ENCODE measurements around the gene TOX3. TPM values are rescaled to one million over a fixed set of nuclear protein-coding genes. Genes with fewer than 3 reads are reported as not detected.
A peak's percentile ranks its signal among the peaks of the same experiment; 100 is the strongest.

The TOX3 gene
- total and polyA plus RNA-seq, 2 of the 13 experiments (the other 11 are each of a cell fraction or from before 2014, with no cell fraction given), result 14.5 to 98.6 TPM

- no peak for TF ChIP-seq RELA (CRISPR knock-in tag; IDR thresholded peaks at IDR 0.05)
- no peak for TF ChIP-seq ZNF333 (CRISPR knock-in tag; IDR thresholded peaks at IDR 0.05; ENCODE audit: borderline replicate concordance)
- TF ChIP-seq NCOA2 (CRISPR knock-in tag; IDR thresholded peaks at IDR 0.05), result peak; percentile 81
- TF ChIP-seq TCF7 (IDR thresholded peaks at IDR 0.05; ENCODE audit: low read depth), result peak; percentile 63
- TF ChIP-seq BCL6 (CRISPR knock-in tag; IDR thresholded peaks at IDR 0.05), result peak; percentile 37
- TF ChIP-seq, protein P1, sequence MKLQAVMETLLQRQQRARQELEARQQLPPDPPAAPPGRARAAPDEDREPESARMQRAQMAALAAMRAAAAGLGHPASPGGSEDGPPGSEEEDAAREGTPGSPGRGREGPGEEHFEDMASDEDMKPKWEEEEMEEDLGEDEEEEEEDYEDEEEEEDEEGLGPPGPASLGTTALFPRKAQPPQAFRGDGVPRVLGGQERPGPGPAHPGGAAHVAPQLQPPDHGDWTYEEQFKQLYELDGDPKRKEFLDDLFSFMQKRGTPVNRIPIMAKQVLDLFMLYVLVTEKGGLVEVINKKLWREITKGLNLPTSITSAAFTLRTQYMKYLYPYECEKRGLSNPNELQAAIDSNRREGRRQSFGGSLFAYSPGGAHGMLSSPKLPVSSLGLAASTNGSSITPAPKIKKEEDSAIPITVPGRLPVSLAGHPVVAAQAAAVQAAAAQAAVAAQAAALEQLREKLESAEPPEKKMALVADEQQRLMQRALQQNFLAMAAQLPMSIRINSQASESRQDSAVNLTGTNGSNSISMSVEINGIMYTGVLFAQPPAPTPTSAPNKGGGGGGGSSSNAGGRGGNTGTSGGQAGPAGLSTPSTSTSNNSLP (IDR thresholded peaks at IDR 0.05; ENCODE audit: low read depth, low read length), result peak; percentile 64; the same call in 1 of the 2 replicates
- TF ChIP-seq SP5 (CRISPR knock-in tag; IDR thresholded peaks at IDR 0.05; ENCODE audit: borderline replicate concordance, low read depth), result peak; percentile 96
- TF ChIP-seq, protein P2, sequence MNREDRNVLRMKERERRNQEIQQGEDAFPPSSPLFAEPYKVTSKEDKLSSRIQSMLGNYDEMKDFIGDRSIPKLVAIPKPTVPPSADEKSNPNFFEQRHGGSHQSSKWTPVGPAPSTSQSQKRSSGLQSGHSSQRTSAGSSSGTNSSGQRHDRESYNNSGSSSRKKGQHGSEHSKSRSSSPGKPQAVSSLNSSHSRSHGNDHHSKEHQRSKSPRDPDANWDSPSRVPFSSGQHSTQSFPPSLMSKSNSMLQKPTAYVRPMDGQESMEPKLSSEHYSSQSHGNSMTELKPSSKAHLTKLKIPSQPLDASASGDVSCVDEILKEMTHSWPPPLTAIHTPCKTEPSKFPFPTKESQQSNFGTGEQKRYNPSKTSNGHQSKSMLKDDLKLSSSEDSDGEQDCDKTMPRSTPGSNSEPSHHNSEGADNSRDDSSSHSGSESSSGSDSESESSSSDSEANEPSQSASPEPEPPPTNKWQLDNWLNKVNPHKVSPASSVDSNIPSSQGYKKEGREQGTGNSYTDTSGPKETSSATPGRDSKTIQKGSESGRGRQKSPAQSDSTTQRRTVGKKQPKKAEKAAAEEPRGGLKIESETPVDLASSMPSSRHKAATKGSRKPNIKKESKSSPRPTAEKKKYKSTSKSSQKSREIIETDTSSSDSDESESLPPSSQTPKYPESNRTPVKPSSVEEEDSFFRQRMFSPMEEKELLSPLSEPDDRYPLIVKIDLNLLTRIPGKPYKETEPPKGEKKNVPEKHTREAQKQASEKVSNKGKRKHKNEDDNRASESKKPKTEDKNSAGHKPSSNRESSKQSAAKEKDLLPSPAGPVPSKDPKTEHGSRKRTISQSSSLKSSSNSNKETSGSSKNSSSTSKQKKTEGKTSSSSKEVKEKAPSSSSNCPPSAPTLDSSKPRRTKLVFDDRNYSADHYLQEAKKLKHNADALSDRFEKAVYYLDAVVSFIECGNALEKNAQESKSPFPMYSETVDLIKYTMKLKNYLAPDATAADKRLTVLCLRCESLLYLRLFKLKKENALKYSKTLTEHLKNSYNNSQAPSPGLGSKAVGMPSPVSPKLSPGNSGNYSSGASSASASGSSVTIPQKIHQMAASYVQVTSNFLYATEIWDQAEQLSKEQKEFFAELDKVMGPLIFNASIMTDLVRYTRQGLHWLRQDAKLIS (CRISPR knock-in tag; IDR thresholded peaks at IDR 0.05), result no peak
- TF ChIP-seq, protein P3, sequence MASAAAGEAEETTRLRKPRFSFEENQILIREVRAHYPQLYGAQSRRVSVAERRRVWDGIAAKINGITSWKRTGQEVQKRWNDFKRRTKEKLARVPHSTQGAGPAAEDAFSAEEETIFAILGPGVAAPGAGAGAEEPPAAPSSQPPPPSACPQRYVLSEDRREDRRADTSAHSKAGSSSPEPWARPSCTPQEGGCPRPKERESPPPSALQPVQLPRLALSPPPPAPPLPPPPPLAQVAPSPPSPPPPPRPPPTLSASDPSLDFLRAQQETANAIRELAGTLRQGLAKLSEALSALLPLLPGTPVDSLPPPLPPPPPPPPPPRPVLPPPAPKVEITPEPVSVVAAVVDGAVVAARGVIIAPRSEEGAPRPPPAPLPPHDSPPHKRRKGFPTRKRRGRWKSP (CRISPR knock-in tag; IDR thresholded peaks at IDR 0.05), result no peak
- peak; percentile 34; the same call in 1 of the 2 replicates for TF ChIP-seq MBD4 (IDR thresholded peaks at IDR 0.05; ENCODE audit: borderline replicate concordance, low read length)
- no peak for TF ChIP-seq POLR2AphosphoS5 (IDR thresholded peaks at IDR 0.05; ENCODE audit: low read depth, low read length)
- no peak; the same call in 1 of the 2 replicates for TF ChIP-seq ZBTB21 (CRISPR knock-in tag; IDR thresholded peaks at IDR 0.05)
- TF ChIP-seq ZNF614 (CRISPR knock-in tag; IDR thresholded peaks at IDR 0.05; ENCODE audit: borderline replicate concordance), result no peak
- no peak for TF ChIP-seq POLR2A (IDR thresholded peaks at IDR 0.05; ENCODE audit: insufficient read depth in 1 of 2, low read depth in 2 of 2, low read length in 2 of 2)
- TF ChIP-seq HDAC1 (CRISPR knock-in tag; IDR thresholded peaks at IDR 0.05), result no peak
- TF ChIP-seq ARID4A (CRISPR knock-in tag; IDR thresholded peaks at IDR 0.05; ENCODE audit: borderline replicate concordance), result no peak
- peak; percentile 36 for TF ChIP-seq HNRNPK (IDR thresholded peaks at IDR 0.05; ENCODE audit: low read depth, low read length, poor library complexity, severe bottlenecking)
- TF ChIP-seq ZMYM4 (CRISPR knock-in tag; IDR thresholded peaks at IDR 0.05), result peak; percentile 56
- TF ChIP-seq KMT2B (CRISPR knock-in tag; IDR thresholded peaks at IDR 0.05), result no peak
- TF ChIP-seq ZNF644 (CRISPR knock-in tag; IDR thresholded peaks at IDR 0.05; ENCODE audit: low read depth), result peak; percentile 88
- no peak for TF ChIP-seq CHD2 (IDR thresholded peaks at IDR 0.05; ENCODE audit: low read depth, low read length)
Measured at GRCh38 chr16:52451971-52452421, 94.9 kb downstream of the TOX3 start (continued).
